NCI-H2029 treated with DMSO at 0.1 percent for 48 hours (cell line): Measurements from ENCODE around the gene CATSPER3.

ENCODE experiments used
- DNase-seq: peaks from one replicate; lab custom pipeline; 2025; lab: John Stamatoyannopoulos, UW

Gene CATSPER3

GRCh38 chr5:135041726-135042125 lies 74.0 kb downstream of the CATSPER3 start:
- no peak for DNase-seq

DNA sequence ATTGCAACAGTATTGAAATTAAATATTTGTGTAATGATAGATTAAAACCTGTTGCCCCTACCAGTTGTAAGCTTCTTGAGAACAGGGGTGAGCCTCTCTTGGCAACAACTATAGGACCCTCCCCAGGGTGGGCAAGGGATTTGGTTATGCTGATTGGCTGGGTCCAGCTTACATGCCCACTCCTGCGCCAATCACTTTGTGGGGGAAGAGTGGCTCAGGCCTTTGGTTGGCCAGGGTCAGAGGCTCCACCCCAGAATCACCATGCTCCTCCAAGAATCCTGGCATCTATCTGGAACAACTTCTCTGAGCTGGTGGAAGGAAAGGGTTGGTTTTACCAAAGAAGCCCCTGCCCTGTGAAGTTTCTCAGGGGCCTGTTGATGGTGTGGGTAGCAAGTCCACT lies 74.9 kb downstream of the CATSPER3 start:
- DNase-seq: no peak

DNA sequence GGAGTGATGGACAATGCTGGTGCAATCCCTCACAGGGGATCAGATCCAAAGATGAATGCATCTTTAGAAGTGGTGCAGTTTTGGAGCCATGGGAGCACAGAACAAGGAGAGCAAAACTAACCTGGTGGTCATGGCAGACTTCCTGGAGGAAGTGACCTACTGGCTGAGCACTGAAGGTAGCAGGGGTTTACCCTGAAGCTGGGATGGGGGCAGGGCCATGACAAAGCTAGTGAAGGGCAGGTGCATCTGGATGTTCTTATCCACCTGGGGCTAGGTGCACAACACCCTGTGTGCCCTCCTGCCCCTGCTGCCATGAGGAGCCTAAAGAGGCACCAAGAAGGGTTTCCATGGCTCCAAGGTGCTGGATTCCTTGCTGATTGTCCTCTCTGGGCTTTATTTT lies 77.8 kb downstream of the CATSPER3 start:
- DNase-seq: no peak

- DNase-seq: no peak
Observed at GRCh38 chr5:135046661-135047346, 79.1 kb downstream of the CATSPER3 start.

DNA sequence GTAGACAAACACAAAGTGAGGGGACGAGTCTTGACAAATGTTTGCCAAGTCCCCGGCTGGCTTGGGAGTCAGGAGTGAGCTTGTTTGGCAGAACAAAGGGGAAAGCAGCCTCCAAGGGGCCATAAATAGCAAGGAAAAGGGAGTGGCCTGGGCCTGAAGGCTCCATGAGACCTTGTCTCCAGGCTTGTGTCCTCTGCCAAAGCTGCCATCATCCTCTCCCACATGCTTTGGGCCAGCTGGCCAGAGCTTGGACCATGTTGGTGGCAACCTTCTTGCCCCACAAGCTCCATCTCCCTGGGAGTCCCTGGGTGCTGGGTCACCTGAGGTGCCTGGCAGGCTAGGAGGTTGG lies 79.6 kb downstream of the CATSPER3 start:
- DNase-seq: no peak

DNA sequence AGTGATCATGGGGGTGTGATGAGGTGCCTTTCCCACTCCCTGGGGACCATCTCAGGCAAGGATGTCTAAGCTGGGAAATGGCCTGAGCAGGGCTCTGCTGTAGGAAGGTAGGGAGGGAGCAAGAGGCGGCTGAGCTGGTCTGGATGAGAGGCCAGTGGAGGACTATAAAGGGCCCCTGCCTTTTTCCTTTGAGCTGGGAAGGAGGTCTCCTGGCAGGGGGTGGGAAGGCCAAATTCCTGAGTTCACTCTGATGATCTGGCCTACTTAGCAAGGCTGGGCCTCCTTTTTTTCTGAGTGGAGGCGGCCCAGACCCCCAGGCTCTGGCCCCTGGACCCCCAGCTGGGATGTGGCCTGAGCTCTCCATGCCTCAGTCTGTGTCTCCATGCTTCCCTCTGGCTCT lies 80.6 kb downstream of the CATSPER3 start:
- DNase-seq: no peak

DNA sequence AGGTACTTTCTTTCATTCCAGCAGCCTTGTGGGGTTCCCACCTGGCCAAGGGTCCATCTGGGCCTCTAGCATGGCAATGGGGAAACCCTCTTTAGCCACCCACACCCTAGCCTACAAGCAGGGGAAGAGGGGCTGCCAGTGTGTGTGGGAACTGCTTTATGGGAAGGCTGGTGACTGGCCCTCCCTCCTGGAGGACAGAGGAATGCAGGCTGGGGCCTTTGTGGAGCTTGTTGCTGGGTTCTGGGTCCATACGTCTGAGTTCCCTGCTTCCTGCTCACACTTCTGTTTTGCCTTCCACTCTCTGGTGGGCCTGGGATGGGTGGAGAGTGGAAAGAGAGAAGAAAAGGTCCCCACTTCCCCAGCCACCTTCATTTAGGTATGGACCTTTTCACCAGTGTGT lies 81.2 kb downstream of the CATSPER3 start:
- no peak for DNase-seq

DNA sequence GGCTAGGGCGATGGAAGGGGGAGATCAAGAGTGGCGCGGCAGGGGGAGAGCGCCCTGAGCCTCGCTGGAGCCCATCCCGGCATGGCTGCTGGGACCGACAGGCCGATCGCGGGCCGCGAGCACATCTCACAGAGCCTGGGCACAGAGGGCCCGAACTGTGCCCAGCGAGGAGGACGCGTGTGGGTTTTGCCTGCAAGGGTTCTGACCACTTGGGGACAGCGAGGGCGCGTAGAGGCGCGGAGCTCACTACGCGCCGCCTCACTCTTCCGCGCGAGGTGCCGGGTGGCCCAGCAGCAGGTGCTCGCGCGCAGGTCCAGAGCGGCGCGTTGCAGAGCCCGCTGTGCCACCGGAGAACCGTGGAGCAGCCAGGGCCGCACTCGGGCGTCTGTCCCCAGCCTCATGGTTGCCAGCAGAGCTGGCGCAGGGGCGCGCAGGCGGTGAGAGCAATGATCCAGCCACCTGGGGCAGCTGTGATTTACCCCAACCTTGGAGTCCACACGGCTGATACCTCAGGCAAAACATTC lies 82.6 kb downstream of the CATSPER3 start:
- DNase-seq: no peak

DNA sequence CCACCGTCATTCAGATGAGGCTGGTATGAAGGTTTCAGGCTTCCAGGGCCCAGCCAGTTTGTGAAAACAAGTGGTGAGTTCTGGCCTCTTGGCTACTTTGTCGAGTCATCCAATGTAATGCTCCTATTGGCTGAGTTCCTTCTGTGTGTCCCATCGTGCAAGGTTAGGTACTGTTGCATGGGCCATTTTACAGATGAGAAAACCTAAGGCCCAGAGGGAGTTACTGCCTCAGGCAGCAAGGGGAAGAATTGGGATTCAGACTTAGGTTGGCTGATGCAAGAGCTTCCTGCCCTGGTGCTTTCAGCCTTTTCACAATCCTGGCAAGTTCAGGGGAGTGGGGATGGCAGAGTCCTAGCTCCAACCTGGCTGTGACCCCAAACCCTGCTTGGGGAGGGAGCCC lies 83.7 kb downstream of the CATSPER3 start:
- no peak for DNase-seq

GRCh38 chr5:135051872-135052271 lies 84.2 kb downstream of the CATSPER3 start:
- DNase-seq: no peak

DNA sequence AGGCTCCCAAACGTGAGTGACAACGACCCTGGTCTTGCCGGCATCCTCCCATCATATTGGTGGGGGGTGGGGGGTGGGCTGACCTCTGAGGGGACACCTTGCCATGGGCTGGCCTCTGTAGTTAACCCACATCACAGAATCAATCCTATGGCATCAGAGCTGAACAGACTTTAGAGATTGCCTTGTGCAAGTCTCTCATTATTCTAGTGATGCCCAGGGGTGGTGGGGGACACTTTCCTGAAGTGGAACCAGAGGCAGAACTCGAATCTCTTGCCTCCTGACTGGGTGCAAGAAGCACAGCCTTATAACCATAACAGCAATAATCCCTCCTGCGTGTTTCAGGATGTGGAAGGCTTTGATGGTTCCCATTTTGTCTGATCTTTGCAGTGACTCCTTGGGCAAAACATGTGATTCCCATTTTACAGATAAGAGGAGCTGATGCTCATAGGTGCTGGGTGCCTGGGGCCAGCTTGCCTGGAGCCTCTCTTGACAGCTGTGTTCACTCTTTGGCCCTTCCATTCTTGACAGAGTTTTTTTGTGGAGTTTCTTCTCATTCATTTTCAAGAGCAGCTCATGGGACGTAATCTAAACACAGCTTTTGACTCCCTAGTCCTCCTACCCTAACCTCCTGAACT lies 84.9 kb downstream of the CATSPER3 start:
- no peak for DNase-seq

DNA sequence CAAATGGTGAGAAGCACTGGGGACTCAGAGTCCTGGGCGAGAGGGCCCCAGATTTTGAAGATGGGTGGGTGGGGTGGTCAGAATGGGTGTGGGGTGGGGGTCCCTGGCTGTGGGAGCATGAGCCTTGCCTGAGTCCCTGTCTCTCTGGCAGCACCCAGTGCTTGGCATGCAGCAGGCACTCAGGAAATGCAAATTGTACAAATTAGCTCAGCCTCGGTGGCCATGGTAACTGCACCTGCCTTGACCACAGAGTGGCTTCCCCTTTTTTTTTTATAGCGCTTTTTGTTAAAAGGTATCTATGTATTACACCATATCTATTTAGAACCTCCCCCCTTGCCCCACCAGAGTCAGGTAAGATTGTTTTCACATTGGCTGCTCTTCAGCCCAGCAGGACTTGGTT lies 85.6 kb downstream of the CATSPER3 start:
- DNase-seq: no peak

DNA sequence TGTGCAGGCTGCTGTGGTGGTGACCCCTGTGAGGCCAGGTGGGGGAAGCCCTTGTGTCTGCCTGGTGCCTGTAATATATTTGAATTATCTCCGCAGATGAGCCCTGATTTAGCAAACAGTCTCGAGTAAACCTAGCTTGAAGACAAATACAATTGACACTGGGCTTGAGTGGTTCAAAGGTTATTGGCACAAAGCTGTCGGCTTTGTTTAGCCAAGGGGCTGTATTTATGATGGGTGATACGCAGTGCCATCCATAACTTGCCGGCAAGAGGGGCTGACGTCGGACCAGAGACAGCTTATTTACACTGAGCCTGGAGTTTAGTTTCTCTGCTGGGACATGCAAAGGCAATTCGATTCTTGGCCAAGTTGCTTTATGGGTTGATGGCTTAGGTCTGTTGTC lies 86.3 kb downstream of the CATSPER3 start:
- DNase-seq: no peak

- no peak for DNase-seq
Observed at GRCh38 chr5:135054546-135054945, 86.8 kb downstream of the CATSPER3 start.

DNA sequence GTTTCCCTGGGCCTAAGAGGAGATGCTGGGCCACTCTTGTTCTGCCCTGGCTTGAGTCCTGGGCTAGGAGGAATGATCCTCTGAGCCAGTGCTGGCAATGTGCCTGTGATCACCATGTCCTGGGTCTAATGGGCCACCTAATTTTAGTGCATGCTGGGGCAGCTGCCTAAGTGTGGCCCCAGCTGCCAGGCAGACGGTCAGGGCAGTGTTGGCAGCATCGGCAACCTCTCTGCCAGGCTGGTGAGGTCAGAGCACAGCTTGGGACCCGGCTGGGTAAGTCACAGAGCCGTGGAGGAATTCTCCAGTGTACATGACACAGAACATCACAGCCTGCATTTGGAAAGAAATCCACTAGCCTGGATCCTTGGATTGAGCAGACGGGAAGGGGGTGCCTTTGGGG lies 87.7 kb downstream of the CATSPER3 start:
- DNase-seq: no peak

DNA sequence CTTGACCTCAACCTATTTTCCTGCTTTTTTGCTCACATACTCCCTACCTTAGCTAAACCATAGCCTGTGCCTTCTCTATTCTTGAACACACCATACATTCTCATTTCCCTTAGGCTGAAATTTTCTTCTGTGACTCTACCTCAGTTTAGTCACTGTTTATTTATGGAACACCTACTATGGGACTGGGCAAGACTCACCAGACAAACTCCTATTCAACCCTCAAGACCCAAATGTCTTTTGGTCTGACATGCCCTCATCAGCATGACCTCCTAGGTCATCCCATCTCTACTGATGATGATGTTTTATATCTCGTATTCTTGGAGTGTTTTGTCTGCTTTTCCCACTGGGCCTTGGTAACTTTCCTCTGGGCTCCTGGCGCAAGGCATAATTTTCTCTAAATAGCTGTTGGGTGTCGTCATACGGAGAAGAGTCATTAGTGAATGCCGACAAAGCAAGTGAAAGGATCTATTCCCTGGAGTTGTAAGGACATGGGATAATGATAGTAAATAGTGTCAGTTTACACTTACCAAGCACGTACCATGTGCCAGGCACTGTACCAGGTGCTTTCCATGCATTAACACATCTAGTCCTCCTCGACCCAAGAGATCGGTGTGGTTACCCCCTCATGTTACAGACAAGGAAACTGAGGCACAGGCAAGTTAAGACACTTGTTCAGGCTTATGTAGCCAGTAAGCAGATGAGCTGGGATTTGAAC lies 88.8 kb downstream of the CATSPER3 start:
- no peak for DNase-seq

DNA sequence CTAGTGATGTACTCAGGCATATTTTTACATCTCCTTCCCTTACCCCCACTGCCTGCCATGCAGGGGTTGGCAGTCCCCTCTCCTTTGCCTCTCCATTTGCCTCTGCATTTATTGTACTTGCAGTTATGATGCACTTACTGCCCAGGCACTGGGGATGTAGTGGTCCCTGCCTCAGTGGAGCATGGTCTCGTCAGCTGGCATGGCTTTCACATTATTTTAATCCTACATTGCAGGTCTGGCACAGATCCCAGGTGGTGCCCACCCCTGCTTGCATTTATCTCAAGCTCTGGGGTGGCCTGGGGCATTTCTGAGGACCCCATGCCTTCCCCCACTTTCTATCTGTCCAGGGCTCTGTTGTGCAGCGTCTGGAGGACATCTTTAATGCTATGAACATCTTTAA lies 89.5 kb downstream of the CATSPER3 start:
- DNase-seq: no peak

DNA sequence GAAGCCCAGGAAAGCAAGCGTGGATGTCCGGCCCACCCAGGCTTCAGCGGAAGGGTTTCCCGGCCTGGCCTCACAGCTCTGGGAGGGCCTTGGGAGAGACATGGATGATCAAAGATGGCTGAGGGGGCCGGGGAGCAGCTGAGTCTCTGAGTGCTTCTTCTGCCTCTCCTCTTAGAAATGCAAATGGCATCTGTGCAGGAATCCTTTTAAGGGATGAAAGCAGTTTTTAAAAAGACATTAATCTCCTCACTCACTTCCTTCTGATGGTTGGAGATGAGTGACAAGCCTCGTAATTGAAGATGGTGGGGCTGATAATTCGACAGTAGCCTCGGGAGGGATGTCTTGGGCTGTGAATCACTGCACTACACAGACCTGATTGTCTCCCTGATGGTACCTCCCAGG lies 90.6 kb downstream of the CATSPER3 start:
- DNase-seq: no peak

DNA sequence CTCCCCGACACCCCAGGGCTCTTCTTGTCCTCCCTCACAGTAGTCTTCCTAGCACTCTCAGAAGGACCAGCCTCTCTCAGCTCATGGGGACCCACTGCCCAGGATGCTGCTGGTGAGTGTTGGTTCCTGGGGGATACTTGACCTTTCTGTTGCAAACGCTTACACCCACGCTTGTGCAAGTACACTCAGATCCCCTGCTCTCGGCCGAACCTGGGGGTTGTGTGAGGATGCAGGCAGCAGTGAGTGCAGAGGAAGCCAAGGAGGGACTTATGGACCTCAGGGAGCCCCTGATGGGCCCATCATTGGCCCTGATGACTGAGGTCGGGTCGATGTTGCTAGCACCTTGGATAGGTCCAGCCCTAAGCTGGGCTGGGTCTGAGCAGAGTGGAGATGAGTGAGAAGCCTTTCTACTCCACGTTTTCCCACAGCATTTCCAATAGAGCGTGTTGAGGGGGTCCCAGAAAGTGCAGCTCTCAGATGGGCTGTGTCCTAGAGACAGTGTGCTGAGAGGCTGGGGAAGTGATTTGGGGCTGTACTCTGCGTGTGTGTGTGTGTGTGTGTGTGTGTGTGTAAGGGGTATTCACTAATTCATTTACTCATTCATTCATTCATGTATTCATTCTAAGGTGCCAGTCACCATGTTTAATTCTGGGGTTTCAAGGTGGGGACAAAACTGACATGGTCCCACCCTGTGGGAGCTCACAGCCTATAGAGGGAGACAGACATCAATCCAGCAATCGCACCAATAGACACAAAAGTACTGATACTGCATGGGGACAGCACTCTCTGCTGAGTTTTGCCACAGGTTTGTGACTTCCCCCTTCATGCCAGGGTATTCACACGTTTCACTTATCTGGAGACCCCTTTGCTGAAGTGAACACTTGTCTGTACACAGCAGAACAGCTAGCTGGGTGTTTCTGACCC lies 91.6 kb downstream of the CATSPER3 start:
- no peak for DNase-seq

DNA sequence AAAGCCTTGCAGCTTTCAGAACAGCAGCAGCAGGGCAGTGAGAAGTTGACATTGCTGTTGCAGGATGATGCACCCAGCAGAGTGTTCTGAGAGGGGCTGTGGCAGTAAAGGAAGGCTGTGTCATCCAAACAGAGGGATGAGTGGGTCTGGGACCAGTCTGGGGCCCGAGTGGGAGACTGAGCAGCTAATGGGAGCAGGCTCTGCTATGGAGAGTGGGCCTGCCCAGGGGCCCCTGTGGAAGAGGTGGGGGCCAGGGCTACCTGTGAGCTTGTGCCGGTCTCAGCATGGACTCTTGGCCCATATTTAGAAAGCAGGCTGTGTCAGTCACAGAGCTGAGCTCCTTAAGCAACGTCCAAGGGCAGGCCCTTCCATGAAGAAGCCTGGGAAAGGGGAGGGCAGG lies 92.3 kb downstream of the CATSPER3 start:
- no peak for DNase-seq

GRCh38 chr5:135061001-135061400 lies 93.3 kb downstream of the CATSPER3 start:
- no peak for DNase-seq
